Measurements from ENCODE around the gene IL20.

The IL20 gene

GRCh38 chr1:206864939-206865671, at the start of gene IL20:
TSS of gene IL20 (plus strand) at chr1:206865623. CDS start at chr1:206865853, 230 bp downstream.
- TF ChIP-seq, protein P1, sequence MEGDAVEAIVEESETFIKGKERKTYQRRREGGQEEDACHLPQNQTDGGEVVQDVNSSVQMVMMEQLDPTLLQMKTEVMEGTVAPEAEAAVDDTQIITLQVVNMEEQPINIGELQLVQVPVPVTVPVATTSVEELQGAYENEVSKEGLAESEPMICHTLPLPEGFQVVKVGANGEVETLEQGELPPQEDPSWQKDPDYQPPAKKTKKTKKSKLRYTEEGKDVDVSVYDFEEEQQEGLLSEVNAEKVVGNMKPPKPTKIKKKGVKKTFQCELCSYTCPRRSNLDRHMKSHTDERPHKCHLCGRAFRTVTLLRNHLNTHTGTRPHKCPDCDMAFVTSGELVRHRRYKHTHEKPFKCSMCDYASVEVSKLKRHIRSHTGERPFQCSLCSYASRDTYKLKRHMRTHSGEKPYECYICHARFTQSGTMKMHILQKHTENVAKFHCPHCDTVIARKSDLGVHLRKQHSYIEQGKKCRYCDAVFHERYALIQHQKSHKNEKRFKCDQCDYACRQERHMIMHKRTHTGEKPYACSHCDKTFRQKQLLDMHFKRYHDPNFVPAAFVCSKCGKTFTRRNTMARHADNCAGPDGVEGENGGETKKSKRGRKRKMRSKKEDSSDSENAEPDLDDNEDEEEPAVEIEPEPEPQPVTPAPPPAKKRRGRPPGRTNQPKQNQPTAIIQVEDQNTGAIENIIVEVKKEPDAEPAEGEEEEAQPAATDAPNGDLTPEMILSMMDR (IDR thresholded peaks at IDR 0.05; ENCODE audit: borderline replicate concordance, control extremely low read depth, extremely low read depth, insufficient read depth, missing control alignments), result peak; percentile 86
- peak; percentile 62 for DNase-seq (ENCODE audit: low spot score)
- in situ Hi-C loops (cut with MboI; ENCODE audit: low sequenced_read_pairs, unreplicated experiment), result no loop called here

DNA sequence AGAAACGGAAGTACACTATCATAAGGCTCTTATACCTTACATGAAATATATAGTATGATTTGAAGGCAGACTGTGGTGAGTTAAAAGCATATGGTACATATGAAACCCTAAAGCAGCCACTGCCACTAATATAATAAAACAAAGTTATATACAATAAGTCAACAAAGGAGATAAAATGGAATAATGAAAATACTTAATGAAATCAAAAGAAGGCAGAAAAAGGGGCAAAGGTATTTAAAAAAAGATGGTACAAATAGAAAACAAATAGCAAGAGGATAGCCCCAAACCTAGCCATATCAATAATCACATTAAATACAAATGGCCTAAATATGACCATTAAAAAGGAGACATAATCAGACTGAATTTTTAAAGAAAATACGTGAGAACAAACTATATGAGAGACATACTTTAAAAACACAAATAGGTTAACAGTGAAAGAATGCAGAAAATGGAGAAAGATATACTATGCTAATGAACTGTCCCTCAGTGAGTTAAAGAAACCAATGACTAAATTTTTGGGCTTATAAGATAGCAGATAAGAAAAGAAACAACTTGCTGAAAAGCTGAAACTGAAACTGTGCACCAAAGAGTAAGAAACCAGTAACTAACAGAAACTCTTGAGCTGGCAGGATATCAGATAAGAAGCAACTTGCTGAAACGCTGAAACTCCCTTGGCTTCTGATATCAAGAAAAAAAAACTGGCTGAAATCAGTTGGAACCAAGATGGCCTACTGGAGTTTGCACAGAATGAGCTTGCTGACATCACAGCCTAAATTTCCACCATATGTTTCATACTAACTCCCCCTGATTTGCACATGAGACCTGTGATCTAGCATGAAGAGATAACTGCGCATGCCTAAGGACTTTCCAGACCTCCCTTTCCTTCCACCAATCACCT, 48.8 kb upstream of the IL20 start:
- TF ChIP-seq, protein P1 (IDR thresholded peaks at IDR 0.05; ENCODE audit: borderline replicate concordance, control extremely low read depth, extremely low read depth, insufficient read depth, missing control alignments), result no peak

DNA sequence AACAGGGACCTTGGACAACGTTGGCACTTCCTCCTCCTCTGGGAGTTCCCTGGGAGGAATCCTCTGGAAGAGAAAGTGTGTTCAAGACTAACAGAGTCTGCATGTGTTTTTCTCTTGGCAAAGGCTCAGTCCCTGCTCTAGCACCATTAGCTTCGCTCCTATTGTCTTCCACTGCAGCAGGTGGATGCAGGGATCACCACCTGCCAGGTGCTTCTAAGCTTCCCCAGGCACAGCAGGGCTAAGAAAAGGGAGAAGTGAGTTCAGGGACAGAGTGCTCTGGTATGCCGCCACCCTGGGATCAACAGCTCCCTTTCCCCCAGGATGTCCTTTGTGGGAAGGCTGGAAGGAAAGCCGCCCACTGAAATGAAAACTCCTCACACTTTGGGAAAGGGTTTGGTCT, 43.9 kb upstream of the IL20 start:
- in situ Hi-C loops (cut with MboI; ENCODE audit: low sequenced_read_pairs, unreplicated experiment), result no loop called here
- TF ChIP-seq, protein P1 (IDR thresholded peaks at IDR 0.05; ENCODE audit: borderline replicate concordance, control extremely low read depth, extremely low read depth, insufficient read depth, missing control alignments), result no peak
- DNase-seq (ENCODE audit: low spot score), result no peak

More for the DNA sequence above, 48.8 kb upstream of the IL20 start:
- no peak for DNase-seq (ENCODE audit: low spot score)
- in situ Hi-C loops (cut with MboI; ENCODE audit: low sequenced_read_pairs, unreplicated experiment), result no loop called here

GRCh38 chr1:206823727-206824126, 41.7 kb upstream of the IL20 start:
- in situ Hi-C loops (cut with MboI; ENCODE audit: low sequenced_read_pairs, unreplicated experiment), result no loop called here
- no peak for DNase-seq (ENCODE audit: low spot score)
- TF ChIP-seq, protein P1 (IDR thresholded peaks at IDR 0.05; ENCODE audit: borderline replicate concordance, control extremely low read depth, extremely low read depth, insufficient read depth, missing control alignments), result no peak

DNA sequence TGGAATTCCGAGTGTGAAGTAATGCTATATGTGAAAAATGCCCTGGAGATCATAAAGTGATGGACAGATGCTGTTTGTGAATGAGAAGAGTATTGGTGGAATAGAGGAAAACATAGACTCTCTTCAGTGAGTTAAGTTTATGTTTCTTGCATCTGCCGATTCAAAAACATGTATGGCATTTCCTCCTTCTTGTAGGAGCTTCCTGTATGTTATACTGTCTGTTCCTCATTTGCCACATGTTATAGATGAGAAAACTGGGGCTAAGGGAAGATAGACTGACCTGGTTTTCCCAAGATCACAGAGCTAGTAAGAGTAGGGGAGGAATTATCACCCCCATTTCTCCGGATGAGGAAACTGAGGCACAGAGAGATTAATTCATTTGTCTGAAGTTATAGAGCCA, 41.1 kb upstream of the IL20 start:
- no peak for DNase-seq (ENCODE audit: low spot score)
- TF ChIP-seq, protein P1 (IDR thresholded peaks at IDR 0.05; ENCODE audit: borderline replicate concordance, control extremely low read depth, extremely low read depth, insufficient read depth, missing control alignments), result no peak
- in situ Hi-C loops (cut with MboI; ENCODE audit: low sequenced_read_pairs, unreplicated experiment), result no loop called here

DNA sequence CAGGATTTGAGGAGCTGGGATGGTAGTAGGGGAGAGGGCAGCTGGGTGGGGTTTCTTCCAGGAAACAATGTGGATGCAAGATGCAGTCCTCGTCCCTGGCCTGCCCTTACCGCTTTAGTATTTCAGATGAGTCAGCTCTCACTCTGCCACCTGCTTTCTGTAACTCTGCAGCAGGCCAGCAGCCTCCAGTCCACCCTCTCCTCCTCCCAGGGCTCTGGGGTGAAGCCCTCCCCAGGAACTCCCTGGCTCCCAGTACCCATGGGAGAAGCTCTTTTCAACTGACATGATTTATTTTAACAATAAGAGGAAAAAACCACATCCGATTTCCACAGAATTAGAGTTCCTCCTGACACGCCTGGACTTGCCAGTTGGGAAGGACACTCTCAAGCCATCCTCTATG, 39.0 kb upstream of the IL20 start:
- TF ChIP-seq, protein P1 (IDR thresholded peaks at IDR 0.05; ENCODE audit: borderline replicate concordance, control extremely low read depth, extremely low read depth, insufficient read depth, missing control alignments), result no peak
- in situ Hi-C loops (cut with MboI; ENCODE audit: low sequenced_read_pairs, unreplicated experiment), result no loop called here
- DNase-seq (ENCODE audit: low spot score), result no peak

All from GM13976 (cell line).